Endothelial cell of umbilical vein (primary cell): ENCODE results near the gene RABL6.

Source experiments
- CTCF ChIP-seq, 2 donors: IDR thresholded peaks; 1 replicate in 1 of 2; 2 replicates in 1 of 2; pipeline ENCODE4 v1.5.1; 2011; ENCODE audit warnings: low read length in 2 of 2, mild to moderate bottlenecking in 2 of 2, moderate library complexity in 2 of 2, control low read depth in 1 of 2, inconsistent platforms in 1 of 2, low read depth in 1 of 2; ENCODE audit not compliant: insufficient read depth in 1 of 2; ENCODE audit errors: extremely low read depth in 1 of 2
- EZH2 ChIP-seq: IDR thresholded peaks from 2 replicates; pipeline ENCODE4 v1.6.1; 2012; ENCODE audit warnings: borderline replicate concordance, low read depth, mild to moderate bottlenecking, moderate library complexity, low read length, inconsistent platforms; ENCODE audit not compliant: severe bottlenecking
- FOS ChIP-seq: IDR thresholded peaks from 2 replicates; pipeline ENCODE4 v1.6.1; 2011; ENCODE audit warnings: mild to moderate bottlenecking, low read length, moderate library complexity, borderline replicate concordance; ENCODE audit not compliant: insufficient read depth
- JUN ChIP-seq: IDR thresholded peaks from 2 replicates; pipeline ENCODE4 v1.6.1; 2011; ENCODE audit warnings: borderline replicate concordance, low read depth; ENCODE audit not compliant: insufficient read length, insufficient read depth
- MYC ChIP-seq: IDR thresholded peaks from one replicate; pipeline ENCODE4 v1.6.1; 2011; ENCODE audit warnings: mild to moderate bottlenecking, low read depth, low read length
- POLR2A ChIP-seq: IDR thresholded peaks from 2 replicates; pipeline ENCODE4 v1.6.1; 2012; ENCODE audit warnings: low read depth, mild to moderate bottlenecking, control low read depth, low read length
- POLR2AphosphoS5 ChIP-seq: IDR thresholded peaks from 2 replicates; pipeline ENCODE4 v1.6.1; 2012; ENCODE audit warnings: low read depth, mild to moderate bottlenecking, control low read depth, low read length, moderate library complexity; ENCODE audit not compliant: insufficient read depth
- TF ChIP-seq, protein P1 (sequence below): IDR thresholded peaks from 2 replicates; pipeline ENCODE4 v1.6.1; 2011; ENCODE audit not compliant: insufficient read depth, insufficient read length

GRCh38 chr9:136806067-136806466, 1.7 kb upstream of the RABL6 start:
- TF ChIP-seq, protein P1, sequence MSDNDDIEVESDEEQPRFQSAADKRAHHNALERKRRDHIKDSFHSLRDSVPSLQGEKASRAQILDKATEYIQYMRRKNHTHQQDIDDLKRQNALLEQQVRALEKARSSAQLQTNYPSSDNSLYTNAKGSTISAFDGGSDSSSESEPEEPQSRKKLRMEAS: no peak
- TF ChIP-seq CTCF (IDR thresholded peaks at IDR 0.05; ENCODE audit: extremely low read depth in 1 of 2, insufficient read depth in 1 of 2, low read depth in 1 of 2, low read length in 2 of 2): no peak
- TF ChIP-seq POLR2AphosphoS5: no peak
- TF ChIP-seq MYC: no peak
- TF ChIP-seq FOS: no peak
- no peak for TF ChIP-seq EZH2
- TF ChIP-seq POLR2A: no peak
- no peak for TF ChIP-seq JUN
